Measurements from ENCODE around the gene ELMO3. TPM values are rescaled to one million over a fixed set of nuclear protein-coding genes. Genes with fewer than 3 reads are reported as not detected.

ELMO3 gene
- total and polyA plus RNA-seq, 2 of the 13 experiments (the other 11 are each of a cell fraction or from before 2014, with no cell fraction given), result 2.6 to 4.0 TPM

DNA sequence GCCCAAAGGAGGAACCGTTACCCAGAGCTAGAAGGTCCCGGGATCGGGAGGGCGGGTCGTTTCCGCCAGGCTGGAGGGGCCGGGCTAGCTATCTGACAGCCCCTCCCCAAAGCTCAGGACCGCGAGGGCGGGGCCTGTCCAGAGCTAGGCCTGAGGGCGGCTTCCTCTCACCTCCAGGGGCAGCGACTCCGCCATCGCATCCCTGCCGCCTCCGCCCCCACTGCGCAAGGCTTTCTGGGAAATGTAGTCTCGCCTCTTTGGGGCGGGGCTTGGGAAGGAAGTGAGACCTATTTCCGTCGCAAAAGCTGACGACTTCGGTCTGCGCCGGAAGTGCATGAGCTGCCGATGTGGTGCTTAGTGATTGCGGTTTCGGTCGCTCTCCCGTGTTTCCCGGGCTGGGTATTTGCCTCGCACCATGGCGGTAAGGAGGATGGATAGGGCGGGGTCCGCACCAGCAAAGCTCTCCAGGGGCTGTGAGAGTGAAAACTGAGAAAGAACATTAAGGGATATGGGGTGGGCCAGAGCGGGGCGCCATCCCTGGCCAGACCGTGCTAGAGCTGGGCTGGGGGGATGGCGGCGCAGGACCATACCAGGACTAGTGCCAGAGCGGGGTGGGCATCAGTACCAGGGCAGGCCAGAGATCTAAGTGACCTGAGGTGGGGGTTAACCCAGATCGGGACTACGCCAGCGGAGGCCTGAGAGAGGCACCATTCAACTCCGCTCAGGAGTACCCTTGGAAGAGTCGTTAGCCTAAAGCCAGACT lies 28.1 kb downstream of the ELMO3 start, which contains the start of gene TMEM208 (continued):
- TF ChIP-seq ZNF572 (CRISPR knock-in tag; IDR thresholded peaks at IDR 0.05), result peak; percentile 93
- peak; percentile 2; the same call in 1 of the 2 replicates for TF ChIP-seq KDM6A (CRISPR knock-in tag; IDR thresholded peaks at IDR 0.05; ENCODE audit: low read depth)
- TF ChIP-seq FLYWCH1 (CRISPR knock-in tag; IDR thresholded peaks at IDR 0.05), result no peak
- TF ChIP-seq MED1 (CRISPR knock-in tag; IDR thresholded peaks at IDR 0.05), result peak; percentile 81
- TF ChIP-seq SP4 (CRISPR knock-in tag; IDR thresholded peaks at IDR 0.05), result peak; percentile 100
- TF ChIP-seq, protein P1, sequence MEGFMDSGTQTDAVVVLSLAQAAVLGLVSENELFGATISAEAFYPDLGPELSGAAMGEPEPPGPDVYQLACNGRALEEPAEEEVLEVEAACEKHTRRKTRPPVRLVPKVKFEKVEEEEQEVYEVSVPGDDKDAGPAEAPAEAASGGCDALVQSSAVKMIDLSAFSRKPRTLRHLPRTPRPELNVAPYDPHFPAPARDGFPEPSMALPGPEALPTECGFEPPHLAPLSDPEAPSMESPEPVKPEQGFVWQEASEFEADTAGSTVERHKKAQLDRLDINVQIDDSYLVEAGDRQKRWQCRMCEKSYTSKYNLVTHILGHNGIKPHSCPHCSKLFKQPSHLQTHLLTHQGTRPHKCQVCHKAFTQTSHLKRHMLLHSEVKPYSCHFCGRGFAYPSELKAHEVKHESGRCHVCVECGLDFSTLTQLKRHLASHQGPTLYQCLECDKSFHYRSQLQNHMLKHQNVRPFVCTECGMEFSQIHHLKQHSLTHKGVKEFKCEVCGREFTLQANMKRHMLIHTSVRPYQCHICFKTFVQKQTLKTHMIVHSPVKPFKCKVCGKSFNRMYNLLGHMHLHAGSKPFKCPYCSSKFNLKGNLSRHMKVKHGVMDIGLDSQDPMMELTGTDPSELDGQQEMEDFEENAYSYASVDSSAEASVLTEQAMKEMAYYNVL (CRISPR knock-in tag; IDR thresholded peaks at IDR 0.05; ENCODE audit: borderline replicate concordance), result peak; percentile 13; the same call in 1 of the 2 replicates
- TF ChIP-seq, protein P2, sequence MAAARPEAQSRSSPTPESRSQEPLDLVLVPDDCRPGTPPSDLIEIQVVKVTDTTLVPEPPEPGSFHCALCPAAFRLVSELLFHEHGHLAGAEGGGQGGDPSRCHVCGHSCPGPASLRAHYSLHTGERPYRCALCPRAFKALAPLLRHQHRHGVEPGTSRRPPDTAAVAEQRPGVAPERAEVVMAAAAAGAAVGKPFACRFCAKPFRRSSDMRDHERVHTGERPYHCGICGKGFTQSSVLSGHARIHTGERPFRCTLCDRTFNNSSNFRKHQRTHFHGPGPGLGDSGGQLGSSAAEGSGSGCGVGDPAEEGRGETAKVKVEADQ (CRISPR knock-in tag; IDR thresholded peaks at IDR 0.05; ENCODE audit: borderline replicate concordance), result no peak; the same call in 1 of the 2 replicates
- peak; percentile 87; the same call in 1 of the 2 replicates for TF ChIP-seq ZSCAN25 (CRISPR knock-in tag; IDR thresholded peaks at IDR 0.05)
- 0 out of 2 replicates have a peak, but pooled peaks have one; percentile 71 for TF ChIP-seq ZNF234 (CRISPR knock-in tag; conservative IDR thresholded peaks at IDR 0.05)
- TF ChIP-seq, protein P3, sequence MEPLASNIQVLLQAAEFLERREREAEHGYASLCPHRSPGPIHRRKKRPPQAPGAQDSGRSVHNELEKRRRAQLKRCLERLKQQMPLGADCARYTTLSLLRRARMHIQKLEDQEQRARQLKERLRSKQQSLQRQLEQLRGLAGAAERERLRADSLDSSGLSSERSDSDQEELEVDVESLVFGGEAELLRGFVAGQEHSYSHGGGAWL (CRISPR knock-in tag; IDR thresholded peaks at IDR 0.05), result no peak; the same call in 1 of the 2 replicates
- no peak for TF ChIP-seq ZNF660 (CRISPR knock-in tag; IDR thresholded peaks at IDR 0.05; ENCODE audit: borderline replicate concordance, low read depth)
- peak; percentile 36; the same call in 1 of the 2 replicates for TF ChIP-seq ZNF230 (CRISPR knock-in tag; IDR thresholded peaks at IDR 0.05)
- TF ChIP-seq, protein P4, sequence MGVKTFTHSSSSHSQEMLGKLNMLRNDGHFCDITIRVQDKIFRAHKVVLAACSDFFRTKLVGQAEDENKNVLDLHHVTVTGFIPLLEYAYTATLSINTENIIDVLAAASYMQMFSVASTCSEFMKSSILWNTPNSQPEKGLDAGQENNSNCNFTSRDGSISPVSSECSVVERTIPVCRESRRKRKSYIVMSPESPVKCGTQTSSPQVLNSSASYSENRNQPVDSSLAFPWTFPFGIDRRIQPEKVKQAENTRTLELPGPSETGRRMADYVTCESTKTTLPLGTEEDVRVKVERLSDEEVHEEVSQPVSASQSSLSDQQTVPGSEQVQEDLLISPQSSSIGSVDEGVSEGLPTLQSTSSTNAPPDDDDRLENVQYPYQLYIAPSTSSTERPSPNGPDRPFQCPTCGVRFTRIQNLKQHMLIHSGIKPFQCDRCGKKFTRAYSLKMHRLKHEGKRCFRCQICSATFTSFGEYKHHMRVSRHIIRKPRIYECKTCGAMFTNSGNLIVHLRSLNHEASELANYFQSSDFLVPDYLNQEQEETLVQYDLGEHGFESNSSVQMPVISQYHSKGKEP (CRISPR knock-in tag; IDR thresholded peaks at IDR 0.05), result peak; percentile 87; the same call in 1 of the 2 replicates
- TF ChIP-seq CHD4 (IDR thresholded peaks at IDR 0.05; ENCODE audit: borderline replicate concordance, low read length), result no peak
- no peak for TF ChIP-seq PCBP2 (optimal IDR thresholded peaks at IDR 0.05; ENCODE audit: low read depth, low read length, poor library complexity, severe bottlenecking)
- no peak for TF ChIP-seq GTF3A (CRISPR knock-in tag; conservative IDR thresholded peaks at IDR 0.05)
- TF ChIP-seq CENPX (CRISPR knock-in tag; IDR thresholded peaks at IDR 0.05), result no peak
- TF ChIP-seq, protein P5, sequence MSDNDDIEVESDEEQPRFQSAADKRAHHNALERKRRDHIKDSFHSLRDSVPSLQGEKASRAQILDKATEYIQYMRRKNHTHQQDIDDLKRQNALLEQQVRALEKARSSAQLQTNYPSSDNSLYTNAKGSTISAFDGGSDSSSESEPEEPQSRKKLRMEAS (IDR thresholded peaks at IDR 0.05), result peak; percentile 91
- TF ChIP-seq SCMH1 (CRISPR knock-in tag; IDR thresholded peaks at IDR 0.05; ENCODE audit: borderline replicate concordance), result no peak
- TF ChIP-seq ZKSCAN5 (CRISPR knock-in tag; IDR thresholded peaks at IDR 0.05), result peak; percentile 88
- TF ChIP-seq ZNF570 (CRISPR knock-in tag; IDR thresholded peaks at IDR 0.05; ENCODE audit: borderline replicate concordance), result no peak
- peak; percentile 94 for TF ChIP-seq ZNF256 (CRISPR knock-in tag; conservative IDR thresholded peaks at IDR 0.05)
- no peak for TF ChIP-seq NCOR1 (IDR thresholded peaks at IDR 0.05; ENCODE audit: borderline replicate concordance, low read length)
- peak; percentile 99 for TF ChIP-seq FOXK1 (CRISPR knock-in tag; IDR thresholded peaks at IDR 0.05; ENCODE audit: borderline replicate concordance, low read depth)
- TF ChIP-seq ZNF432 (CRISPR knock-in tag; IDR thresholded peaks at IDR 0.05; ENCODE audit: borderline replicate concordance), result no peak
- TF ChIP-seq ZNF850 (CRISPR knock-in tag; conservative IDR thresholded peaks at IDR 0.05), result peak; percentile 100

All from HepG2 (cell line).